EH (cell line): ENCODE results near the gene SH3PXD2A.

Experiments used
- DNase-seq: peaks from one replicate; pipeline ENCODE4 v3.0.0-alpha.2; 2015; ENCODE audit warnings: low read depth

The SH3PXD2A gene

DNA sequence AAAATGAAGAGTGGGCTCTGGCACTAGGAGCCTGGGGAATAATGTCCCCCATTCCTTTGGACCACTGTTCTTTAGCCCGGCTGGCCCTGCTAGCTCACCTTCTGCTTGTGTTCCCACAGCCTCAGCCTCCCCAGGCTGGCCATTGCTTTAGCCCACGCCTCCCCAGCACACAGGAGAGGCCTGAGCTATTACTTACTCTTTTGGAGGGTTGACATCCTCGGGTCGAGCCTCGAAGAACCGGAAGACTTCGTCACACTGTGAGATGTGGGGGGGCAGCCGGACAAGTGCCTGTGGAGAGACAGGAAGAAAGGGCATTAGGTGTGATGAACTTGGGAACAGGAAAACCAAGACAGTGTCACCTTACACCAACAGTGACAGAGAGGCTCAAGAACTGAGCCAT, 131.3 kb downstream of the SH3PXD2A start:
- DNase-seq: no peak

DNA sequence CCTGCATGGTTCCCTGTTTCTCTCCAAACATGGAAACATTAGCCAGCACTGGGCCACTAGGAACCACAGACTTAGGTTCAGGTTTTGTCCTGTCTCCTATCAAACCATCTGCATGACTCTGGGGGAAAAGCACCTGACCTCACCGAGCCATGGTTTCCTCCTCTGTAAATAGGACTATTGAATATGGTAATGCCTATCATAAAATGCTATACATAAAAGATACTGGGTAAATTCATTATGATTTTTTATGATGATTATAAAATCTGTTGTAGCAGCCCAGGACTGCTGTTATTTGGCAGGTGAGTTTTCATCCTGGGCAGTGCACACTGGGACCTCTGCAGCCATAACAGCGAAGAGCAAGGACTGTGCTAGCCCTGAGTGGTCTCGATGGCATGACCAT, 131.8 kb downstream of the SH3PXD2A start:
- no peak for DNase-seq

DNA sequence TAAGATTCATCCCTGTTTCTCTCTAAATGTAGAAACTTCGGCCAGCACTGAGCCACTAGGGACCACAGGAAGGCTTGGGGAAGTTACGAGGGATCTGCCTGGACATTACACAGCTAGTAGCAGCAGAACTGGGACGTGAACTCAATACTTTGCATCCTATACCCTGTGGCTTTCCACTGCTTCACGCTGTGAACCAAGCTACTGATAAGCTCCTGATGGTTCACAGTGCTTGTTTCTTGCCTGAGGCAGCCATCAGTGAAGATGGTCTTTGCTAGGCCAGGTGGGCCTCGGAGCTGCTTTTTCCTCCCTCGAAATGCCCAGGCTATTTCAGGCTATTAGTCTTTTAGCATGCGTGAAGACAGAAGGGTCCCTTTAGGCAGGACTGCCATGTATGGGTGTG, 132.7 kb downstream of the SH3PXD2A start:
- DNase-seq: no peak

DNA sequence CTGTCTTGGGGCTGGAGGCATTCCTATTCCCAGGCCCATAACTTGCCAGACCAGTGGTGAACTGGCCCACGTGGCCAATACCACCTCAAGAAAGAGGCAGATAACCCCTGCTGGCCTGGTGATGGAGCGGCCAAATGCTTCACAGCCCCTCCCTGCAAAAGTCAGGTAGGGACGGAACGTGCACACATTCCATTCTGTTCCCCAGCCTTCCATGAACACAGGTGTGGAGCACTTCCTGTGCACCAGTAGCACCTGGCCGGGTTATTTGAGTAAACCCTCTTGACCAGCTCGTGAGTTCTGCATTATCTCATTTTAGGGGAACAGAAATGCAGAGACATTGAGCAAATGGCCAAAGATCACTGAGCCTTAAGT, 134.4 kb downstream of the SH3PXD2A start:
- no peak for DNase-seq

DNA sequence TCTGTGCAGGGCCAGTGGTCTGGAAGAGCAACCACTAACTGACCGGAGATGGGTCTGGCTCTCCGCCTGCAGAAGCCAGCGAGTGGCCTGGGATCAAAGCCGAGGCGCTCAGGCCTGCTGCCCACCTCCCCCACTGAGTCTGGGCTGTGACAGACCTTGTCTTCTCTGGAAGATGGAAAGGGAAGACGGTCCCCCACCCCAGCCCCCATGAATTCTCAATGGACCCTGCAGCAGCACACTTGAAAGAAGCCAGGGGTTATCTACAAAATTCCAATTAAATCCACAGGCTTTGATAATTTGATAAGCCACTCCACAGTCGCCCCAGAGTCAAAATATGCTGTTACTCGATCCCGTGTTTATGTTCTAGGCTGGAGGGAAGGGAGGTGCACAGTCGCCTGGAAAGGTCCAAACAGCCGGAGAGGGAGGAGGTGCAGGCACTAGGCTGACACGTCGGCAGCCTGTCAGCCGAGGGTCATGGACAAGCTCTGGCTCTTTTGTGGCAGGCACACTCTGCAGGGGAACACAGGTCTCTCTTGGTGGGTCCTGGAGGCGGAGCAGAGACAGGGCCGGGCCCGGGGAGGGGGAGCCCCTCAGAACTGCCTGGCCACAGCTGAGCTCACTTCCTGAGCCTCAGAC, 134.9 kb downstream of the SH3PXD2A start:
- no peak for DNase-seq

DNA sequence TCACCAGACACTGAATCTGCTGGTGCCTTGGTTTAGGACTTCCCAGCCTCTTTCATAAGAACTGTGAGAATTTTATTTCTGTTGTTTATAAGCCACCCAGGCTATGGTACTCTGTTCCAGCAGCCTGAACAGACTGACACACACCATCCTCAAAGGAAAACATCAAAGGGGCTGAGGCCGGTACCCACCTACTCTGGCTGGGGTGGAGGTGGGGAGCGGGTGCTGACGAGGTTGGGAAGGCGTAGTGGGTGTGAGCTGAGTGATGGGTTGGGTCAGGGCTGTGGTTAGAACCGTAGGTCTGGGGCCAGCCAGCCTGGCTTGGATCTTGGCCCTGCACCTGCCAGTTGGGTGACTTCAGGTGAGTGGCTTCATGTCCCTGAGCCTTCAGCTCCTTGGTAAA, 136.3 kb downstream of the SH3PXD2A start:
- no peak for DNase-seq

DNA sequence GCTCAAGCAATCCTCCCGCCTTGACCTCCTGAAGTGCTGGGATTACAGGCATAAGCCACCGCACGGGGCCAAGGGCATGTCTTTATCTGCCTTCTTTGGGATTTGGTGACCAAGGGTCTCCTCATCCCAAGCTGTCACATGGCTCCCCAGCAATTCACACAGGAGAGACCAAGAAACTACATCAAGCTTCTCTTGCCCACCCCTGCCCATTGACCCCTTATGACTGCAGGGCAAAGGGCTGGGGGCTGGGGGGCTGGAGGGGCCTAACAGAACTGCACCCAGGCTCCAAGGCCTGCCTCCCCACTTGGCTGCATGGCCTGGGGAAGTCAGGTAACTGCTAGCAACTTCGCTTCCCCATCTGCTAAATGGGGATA, 137.1 kb downstream of the SH3PXD2A start:
- no peak for DNase-seq

DNA sequence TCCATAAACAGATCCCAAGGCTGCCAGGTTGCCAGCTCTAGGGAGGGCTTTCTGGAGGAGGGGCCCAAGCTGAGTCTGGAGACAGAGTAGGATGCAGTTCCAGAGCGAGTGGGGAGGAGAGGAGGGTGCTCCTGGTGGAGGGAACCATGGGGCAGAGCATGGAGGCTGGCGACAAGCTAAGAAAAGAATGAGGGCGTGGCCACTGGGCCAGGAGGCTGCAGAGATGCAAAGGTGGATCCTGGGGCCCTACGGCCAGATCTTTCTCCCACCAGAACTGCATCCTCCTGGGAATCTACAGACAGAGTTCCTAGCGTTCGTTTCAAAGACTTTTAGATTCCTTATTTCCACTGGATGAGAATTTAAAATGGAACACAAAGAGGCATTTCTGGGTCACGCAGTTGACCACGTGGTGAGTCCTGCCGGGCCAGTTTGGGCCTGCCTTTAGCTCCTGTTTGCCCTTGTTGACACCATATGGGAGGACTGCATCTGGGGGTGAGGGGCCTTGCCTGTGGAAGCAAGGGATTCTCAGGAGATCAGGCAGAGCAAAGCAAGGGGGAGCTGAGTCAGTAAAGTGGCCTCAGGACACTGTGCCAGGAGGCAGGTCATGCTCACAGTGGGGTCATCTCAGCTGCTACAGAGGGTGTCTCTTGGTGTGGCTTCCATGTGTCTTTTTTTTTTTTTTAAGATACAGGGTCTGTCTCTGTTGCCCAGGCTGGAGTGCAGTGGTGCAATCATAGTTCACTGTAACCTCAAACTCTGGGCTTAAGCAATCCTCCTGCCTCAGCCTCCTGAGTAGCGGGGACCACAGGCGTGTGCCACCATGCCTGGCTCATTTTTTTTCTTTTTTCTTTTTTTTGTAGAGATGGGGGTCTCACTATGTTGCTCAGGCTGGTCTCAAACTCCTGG, 137.8 kb downstream of the SH3PXD2A start:
- no peak for DNase-seq

DNA sequence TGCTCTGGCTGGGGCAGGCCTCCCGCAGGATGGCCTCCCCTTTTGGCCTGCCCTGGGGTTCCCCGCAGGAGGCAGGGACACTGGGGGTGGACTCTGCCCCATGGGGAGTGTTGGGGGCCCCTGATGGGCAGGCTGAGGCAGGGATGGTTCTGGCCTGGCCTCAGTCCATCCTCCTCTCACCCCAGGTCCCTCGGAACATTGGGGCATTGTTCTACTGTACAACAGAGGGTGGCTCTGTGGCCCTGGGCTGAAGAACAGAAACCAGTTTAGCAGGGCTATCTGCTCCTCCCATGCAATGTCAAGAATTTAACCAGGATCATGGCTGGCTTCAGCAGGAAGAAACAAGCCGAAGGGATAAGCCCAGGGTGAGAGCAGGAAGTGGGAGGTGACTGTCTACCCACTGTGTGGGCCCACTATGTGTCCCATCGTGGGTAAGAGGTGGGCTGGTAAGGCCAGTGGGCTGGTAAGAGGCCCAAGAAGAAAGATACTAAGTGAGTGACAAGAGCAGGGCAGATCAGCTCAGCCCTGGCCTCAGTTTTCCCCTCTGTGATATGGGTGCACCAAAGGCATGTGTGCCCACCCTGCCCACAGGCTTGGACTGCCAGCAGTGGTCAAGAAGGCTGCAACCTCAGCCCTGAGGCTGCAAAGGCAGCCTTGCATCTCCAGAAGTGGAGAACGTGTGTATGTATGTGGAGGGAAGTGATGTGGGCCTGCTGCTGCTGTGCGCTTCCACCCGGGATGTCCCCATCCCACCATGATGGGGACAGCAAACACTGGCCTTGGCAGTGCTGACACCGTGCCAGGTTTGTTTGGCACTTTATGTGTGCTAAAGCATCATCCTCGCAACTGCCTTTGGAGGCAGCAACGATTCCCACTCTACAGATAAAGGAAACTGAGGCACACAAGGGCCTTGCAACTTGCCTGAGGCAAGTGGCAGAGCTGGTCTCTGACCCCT, 138.9 kb downstream of the SH3PXD2A start:
- DNase-seq: peak; percentile 37

DNA sequence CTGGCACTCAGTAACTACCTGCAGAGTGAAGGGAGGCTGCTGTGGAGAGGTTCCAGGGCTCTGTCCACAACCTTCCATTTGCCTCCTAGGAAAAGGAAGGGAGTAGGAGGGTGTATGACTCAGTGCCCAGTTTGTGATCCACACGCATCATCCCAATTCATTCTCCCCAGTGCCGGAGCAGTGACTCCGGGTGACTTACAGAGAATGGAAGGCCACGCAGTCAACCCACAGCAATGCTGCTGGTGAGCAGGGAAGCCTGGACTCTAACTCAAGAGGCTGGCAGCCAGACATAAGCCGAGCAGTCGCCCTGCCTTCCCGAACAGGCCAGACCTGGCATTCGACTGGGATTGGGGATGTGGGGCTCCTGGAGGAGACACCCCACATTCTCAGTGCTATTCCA, 139.9 kb downstream of the SH3PXD2A start:
- peak; percentile 95 for DNase-seq

DNA sequence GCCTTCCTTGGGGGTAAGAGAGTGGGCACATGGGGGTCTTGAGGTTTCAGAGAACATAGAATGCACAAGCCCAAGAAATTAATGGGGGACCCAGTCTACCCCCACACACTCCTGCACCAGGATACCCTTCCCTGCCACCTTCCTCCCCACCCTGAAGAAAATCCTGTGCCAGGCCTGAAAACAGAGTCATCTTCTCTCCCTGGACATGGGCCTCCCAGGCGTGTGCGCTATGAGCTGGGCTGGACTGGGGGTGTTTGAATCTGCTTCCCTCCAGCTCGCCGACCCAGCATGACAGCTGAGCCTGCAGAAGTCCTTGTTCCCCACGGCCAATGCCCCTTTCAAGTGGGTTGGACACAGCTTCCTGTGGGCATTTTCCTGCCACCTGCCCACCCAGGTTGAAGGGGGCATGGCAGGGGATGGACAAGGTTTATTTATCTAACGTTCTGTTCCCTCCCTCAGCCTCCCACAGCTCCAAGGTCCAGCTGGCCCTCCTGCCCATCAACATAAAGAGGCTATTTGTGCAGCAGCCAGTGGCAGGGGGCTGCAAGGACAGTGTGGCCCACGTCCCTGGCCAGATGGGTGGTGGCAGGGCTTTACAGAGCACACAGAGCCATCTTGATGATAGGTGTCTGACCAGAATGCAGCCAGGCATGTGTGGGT, 141.0 kb downstream of the SH3PXD2A start:
- no peak for DNase-seq

DNA sequence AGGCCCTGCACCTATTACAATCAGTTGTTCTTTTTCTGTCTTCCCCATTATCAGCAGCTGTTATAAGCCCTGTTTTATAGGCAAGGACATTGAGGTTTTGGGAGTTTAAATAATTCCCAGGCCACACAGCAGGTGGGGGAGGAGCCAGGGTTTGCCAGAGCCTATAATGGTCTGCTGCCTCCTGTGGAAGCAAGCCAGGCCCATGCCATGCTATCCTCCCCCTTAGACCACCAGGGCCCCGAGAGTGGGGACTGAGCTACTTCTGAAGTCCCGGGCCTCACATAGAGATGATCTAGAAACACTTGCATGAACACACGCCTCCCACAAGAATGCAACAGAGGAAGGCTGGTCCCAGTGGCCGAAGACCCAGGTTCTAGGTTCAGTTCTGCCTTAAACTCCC, 141.7 kb downstream of the SH3PXD2A start:
- no peak for DNase-seq

DNA sequence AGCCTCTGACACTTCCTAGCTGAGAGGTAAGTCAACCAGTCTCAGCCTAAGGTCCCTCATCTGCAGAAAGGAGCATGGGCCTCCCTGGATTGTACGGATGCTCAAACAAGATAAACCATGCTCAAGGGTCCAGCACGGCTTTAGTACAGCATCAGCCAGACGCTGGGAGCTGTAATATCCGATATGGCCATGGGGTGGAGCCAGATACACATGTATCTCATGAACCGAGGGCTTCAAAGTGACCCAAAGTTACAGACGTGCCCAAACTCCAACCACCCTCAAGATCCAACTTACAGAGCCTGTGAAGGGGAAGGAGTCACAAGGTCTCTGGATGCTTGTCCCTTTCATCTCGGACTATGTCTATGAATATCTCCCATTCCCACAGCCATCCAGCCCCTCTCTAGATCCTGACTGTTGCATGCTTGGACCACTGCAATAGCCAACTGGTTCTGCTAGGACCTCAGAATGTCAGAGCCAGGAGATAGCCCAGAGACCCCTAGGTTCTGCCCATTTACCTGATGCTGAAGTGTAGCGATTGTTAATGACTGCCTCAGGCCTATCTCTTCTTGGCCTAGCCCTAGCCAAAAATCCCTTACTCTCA, 142.4 kb downstream of the SH3PXD2A start:
- DNase-seq: peak; percentile 80

DNA sequence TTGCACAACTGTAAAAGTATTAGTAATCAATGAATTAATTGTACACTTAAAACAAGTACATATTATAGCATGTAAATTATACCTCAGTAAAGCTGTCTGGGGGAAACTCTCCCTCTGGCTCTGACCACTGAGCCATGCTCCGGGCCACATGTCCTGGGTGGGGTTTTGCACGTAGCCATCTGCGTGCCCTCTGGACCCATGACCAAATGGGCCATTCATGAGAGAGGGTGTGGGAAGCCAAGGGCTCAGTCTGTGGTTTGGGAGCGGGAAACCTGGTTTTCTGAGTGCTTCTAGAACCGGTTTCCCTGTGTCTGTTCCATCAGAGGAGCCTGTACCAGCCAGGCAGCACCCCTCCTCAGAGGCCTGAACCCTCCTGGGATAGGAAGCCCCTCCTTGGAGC, 143.2 kb downstream of the SH3PXD2A start:
- no peak for DNase-seq

DNA sequence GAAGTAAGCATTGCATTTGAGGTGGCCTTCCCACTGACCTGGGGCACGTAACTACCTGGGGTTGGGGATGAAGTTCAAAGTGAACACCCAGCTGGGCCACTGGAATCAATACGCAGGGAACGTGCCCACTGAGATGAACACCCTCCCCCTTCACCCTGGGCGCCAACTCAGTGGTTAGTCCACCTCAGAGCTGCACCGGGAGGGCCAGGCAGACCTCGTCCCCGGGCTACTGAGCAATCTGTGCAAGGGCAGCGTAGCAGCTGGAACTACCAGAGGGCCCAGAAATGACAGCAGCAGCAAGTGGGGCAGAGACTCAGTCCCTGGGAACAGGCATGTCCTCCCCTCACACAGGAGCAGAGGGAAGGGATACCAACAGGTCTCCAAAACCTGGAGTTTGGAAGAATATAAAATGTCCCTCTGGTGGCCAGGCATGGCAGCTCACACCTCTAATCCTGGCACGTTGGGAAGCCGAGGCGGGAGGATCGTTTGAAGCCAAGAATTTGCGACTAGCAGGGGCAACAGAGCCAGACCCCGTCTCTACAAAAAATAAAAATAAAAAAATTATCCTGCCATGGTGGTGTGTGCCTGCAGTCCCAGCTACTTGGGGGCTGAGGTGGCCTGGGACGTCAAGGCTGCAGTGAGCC, 143.9 kb downstream of the SH3PXD2A start:
- DNase-seq: no peak

DNA sequence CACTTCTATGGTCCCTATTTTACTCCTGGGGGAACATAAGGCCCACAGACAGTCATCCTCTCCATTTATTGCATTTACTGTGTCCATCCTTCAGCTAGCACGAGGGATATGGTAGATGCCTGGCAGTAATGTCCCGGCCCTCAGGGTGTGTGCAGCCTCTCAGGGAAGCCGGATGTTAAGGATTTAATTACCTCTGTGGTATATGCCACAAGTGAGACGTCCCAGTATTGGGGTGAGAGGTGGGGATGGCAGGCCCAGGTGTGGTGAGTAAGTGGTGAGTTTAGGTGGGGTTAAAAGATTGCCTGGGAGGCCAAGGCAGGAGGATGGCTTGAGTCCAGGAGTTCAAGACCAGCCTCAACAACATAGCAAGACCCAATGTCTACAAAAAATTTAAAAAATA, 144.9 kb downstream of the SH3PXD2A start:
- no peak for DNase-seq

DNA sequence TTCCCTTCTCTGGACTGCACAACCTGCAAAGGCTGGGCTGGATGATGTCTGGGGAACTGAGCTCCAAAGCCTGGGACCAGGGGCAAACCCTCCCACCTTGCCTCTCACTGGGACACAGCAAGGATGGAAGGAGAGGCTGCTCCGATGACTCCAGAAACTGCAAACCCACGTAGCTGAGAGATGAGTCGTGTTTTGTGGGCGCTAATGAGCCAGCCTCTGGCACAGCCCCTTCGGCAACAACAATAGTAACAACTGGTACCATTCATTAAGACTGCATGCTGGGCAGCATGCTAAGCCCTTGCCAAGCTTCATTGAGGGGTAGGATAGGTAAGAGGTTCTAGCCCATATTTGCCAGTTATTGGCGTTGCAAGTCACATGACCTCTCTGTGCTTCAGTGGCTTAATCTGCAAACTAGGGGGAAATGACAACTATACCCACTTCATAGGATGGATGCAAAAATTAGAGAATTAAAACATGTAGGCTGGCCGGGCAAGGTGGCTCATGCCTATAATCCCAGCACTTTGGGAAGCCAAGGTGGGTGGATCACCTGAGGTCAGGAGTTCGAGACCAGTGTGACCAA, 145.9 kb downstream of the SH3PXD2A start:
- DNase-seq: peak; percentile 85

DNA sequence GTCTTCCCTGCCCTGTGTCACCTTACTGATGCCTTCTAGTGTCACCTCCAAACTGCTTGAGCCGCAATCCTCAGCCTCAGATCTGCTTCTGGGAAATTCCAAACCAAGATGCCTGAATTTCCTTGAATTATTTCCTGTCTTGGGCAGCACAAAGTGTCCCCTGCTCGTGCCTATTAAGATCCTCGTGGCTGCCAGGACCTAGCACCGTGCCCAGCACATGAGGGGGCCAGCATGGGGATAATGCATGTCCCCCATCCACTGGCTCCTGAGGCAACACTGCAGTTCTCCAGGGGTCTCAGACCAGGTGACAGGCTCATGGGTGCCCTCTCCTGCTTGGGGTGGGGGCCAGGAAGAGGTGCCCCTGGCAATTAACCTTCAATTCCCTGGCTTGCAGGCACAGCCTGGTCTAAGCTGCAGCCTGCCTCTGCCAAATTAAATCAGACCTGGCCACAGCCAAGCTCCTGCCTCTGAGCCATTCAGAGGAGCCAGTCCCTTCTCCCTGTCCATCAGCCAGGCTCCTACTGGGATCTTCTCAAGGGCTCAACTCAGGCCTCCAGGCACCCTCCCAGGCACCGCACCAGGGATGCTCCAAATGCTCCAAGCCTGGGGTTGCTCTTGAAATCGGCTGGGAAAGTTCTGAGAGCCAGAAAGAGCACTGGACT, 146.6 kb downstream of the SH3PXD2A start:
- no peak for DNase-seq

DNA sequence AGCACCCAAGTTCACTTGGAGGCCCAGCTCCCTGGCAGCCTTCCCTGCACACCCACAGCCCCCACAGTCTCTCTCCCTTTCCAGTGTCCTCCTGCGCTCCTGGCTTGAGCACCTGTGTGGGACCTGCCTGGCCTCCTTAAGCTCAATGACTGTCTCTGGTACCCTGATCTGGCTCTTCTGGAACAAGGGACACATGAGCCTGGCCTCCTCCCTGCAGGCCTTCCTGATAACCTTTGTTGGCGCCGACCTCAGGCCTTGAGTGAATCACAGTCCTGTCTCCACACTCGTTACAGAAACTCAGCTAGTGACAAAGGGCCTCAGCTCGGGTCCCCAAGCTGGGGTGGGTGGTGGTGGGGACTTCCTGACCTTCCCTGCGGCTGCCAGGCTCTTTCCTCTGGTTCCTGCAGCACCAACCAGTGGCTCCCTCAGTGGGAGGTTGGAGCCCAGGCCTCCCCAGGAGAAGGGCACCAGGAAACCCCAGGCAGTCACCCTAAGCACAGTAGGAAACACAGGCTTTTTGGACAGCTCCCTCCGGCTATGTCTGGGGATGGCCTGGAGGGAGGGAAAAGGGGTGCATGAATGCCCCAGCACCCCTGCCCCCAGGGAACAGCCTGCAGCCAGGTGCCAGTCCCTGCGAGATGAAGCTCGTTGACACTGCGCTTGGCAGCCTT, 147.3 kb downstream of the SH3PXD2A start:
- DNase-seq: no peak

DNA sequence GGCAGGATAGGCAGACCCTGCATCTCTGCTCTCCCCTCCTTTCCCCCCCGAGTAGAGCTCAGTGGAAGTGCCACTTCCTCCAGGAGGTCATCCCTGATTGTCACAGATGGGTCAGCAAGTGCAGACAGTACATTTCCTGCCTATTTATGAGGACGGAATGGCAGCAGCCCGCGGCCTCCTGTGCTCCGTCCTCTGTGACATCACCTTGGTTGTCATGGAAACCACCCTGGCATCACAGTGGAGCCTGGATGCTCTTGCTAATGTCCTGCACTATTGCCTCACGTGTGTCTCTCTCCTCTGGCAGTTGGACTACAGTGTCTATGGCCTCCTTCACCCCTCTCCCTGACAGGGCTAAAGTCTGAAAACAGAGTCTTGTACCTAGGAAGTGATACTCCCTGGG, 148.6 kb downstream of the SH3PXD2A start:
- no peak for DNase-seq
